SK-N-SH (cell line): ENCODE measurements around the gene HOXB6. TPM values are rescaled to one million over a fixed set of nuclear protein-coding genes. Genes with fewer than 3 reads are reported as not detected.

ENCODE experiments used
- CTCF ChIA-PET: fragments of 300-600, 350-600 bp; formaldehyde crosslinking; extraction: SDS; loops from one replicate; lab custom pipeline; 2021; lab: Yijun Ruan, JAX
- POLR2A ChIA-PET: fragments of 350-600 bp; sonication (Branson Sonifier 250); formaldehyde crosslinking; extraction: SDS; loops from one replicate; lab custom pipeline; 2020; ENCODE audit warnings: antibody characterized with exemption, inconsistent platforms; lab: Yijun Ruan, JAX
- DNase-seq: peaks from one replicate; pipeline ENCODE4 v3.0.0; 2012
- H2AFZ ChIP-seq: fragments of 200-600 bp; sonication (generic); 2 replicates; pipeline ENCODE4 v1.8.1; 2016; ENCODE audit warnings: antibody characterized with exemption, mild to moderate bottlenecking, low read depth
- H3F3A ChIP-seq: fragments of 200-600 bp; sonication (generic); replicated peaks from 2 replicates; pipeline ENCODE3; 2016; ENCODE audit warnings: antibody characterized with exemption, mild to moderate bottlenecking; ENCODE audit not compliant: insufficient read depth
- H3K27ac ChIP-seq, 2 experiments: fragments of 200-500 bp in 1 of 2; fragments of 200-600 bp in 1 of 2; sonication (Bioruptor generic) in 1 of 2; sonication (generic), shearing (Covaris generic) in 1 of 2; 2 replicates each; pipeline versions ENCODE4 v1.5.1 to v1.6.1; 2014 to 2016; ENCODE audit warnings: low read depth in 2 of 2, inconsistent platforms in 1 of 2, low read length in 1 of 2, mild to moderate bottlenecking in 1 of 2, mixed read lengths in 1 of 2
- H3K27me3 ChIP-seq: fragments of 200-600 bp; sonication (generic), shearing (Covaris generic); 2 replicates; pipeline ENCODE4 v1.6.1; 2016; ENCODE audit warnings: mixed run types; ENCODE audit not compliant: insufficient read depth
- H3K36me3 ChIP-seq, 2 experiments: fragments of 200-500 bp in 1 of 2; fragments of 200-600 bp in 1 of 2; sonication (Bioruptor generic) in 1 of 2; sonication (generic) in 1 of 2; replicated peaks in 1 of 2; 2 replicates each; pipeline versions ENCODE3 to v1.5.1; 2014 to 2016; ENCODE audit warnings: low read length in 1 of 2, mild to moderate bottlenecking in 1 of 2; ENCODE audit not compliant: insufficient read depth in 2 of 2, control insufficient read depth in 1 of 2
- H3K4me1 ChIP-seq, 2 experiments: fragments of 200-500 bp in 1 of 2; fragments of 200-600 bp in 1 of 2; sonication (Bioruptor generic) in 1 of 2; sonication (generic), shearing (Covaris generic) in 1 of 2; 2 replicates each; pipeline versions ENCODE4 v1.5.1 to v1.6.1; 2014 to 2016; ENCODE audit warnings: low read depth in 1 of 2, low read length in 1 of 2, mixed run types in 1 of 2; ENCODE audit not compliant: insufficient read depth in 2 of 2, control insufficient read depth in 1 of 2
- H3K4me2 ChIP-seq: fragments of 200-600 bp; sonication (generic), shearing (Covaris generic); 2 replicates; pipeline ENCODE4 v1.6.1; 2017; ENCODE audit warnings: mixed run types
- H3K4me3 ChIP-seq, 2 experiments: fragments of 200-500 bp in 1 of 2; fragments of 200-600 bp in 1 of 2; sonication (Bioruptor generic) in 1 of 2; sonication (generic), shearing (Covaris generic) in 1 of 2; 2 replicates each; pipeline versions ENCODE4 v1.5.1 to v1.8.1; 2014 to 2016; ENCODE audit warnings: low read depth in 2 of 2, inconsistent platforms in 1 of 2, low read length in 1 of 2, mild to moderate bottlenecking in 1 of 2, mixed read lengths in 1 of 2, moderate library complexity in 1 of 2
- H3K79me2 ChIP-seq: fragments of 200-600 bp; sonication (generic); 2 replicates; pipeline ENCODE4 v1.8.1; 2017; ENCODE audit warnings: mild to moderate bottlenecking; ENCODE audit not compliant: insufficient read depth
- H3K9ac ChIP-seq: fragments of 200-600 bp; sonication (generic); 2 replicates; pipeline ENCODE4 v1.6.1; 2017; ENCODE audit warnings: mixed run types
- H3K9me2 ChIP-seq: fragments of 200-600 bp; sonication (generic); 2 replicates; pipeline ENCODE4 v1.6.1; 2017; ENCODE audit warnings: mixed run types
- H3K9me3 ChIP-seq: fragments of 200-600 bp; sonication (generic); 2 replicates; pipeline ENCODE4 v1.6.1; 2017; ENCODE audit warnings: mixed run types, mild to moderate bottlenecking, moderate library complexity
- H4K20me1 ChIP-seq: fragments of 200-600 bp; sonication (generic); 2 replicates; pipeline ENCODE4 v1.6.1; 2017; ENCODE audit warnings: mild to moderate bottlenecking, mixed run types; ENCODE audit not compliant: insufficient read depth
- CTCF ChIP-seq: fragments of 200-600 bp; sonication (generic); IDR thresholded peaks from 2 replicates; pipeline ENCODE4 v1.6.1; 2017; ENCODE audit warnings: antibody characterized with exemption, mild to moderate bottlenecking, moderate library complexity
- ELF1 ChIP-seq: IDR thresholded peaks from 2 replicates; pipeline ENCODE4 v1.4.0; 2012
- FOSL2 ChIP-seq: IDR thresholded peaks from 2 replicates; pipeline ENCODE4 v1.4.0; 2012; ENCODE audit warnings: low read depth, mild to moderate bottlenecking, moderate library complexity, borderline replicate concordance
- GATA2 ChIP-seq: sonication (generic); formaldehyde crosslinking; IDR thresholded peaks from 2 replicates; pipeline ENCODE4 v1.5.0; 2020; ENCODE audit warnings: mild to moderate bottlenecking, missing genetic modification reagents
- IRF3 ChIP-seq: fragments of 150-350 bp; IDR thresholded peaks from 2 replicates; pipeline ENCODE4 v1.6.1; 2016; ENCODE audit warnings: mild to moderate bottlenecking, low read depth, low read length
- MAX ChIP-seq: IDR thresholded peaks from 2 replicates; pipeline ENCODE4 v1.4.0; 2012; ENCODE audit warnings: low read depth
- NFIC ChIP-seq: IDR thresholded peaks from 2 replicates; pipeline ENCODE4 v1.4.0; 2012; ENCODE audit warnings: borderline replicate concordance
- PBX3 ChIP-seq: IDR thresholded peaks from 2 replicates; pipeline ENCODE4; 2012
- POLR2AphosphoS5 ChIP-seq: IDR thresholded peaks from 2 replicates; pipeline ENCODE4 v1.6.1; 2012; ENCODE audit warnings: low read depth, low read length
- RAD21 ChIP-seq: IDR thresholded peaks from 2 replicates; pipeline ENCODE4 v1.6.1; 2012; ENCODE audit warnings: mild to moderate bottlenecking, low read length
- SMC3 ChIP-seq: IDR thresholded peaks from 2 replicates; pipeline ENCODE4 v1.6.1; 2012; ENCODE audit warnings: low read depth, low read length, improper control_type of control experiment
- USF1 ChIP-seq: IDR thresholded peaks from 2 replicates; pipeline ENCODE4 v1.4.0; 2012; ENCODE audit warnings: low read depth, borderline replicate concordance
- USF2 ChIP-seq: fragments of 150-350 bp; IDR thresholded peaks from 2 replicates; pipeline ENCODE4 v1.6.1; 2017; ENCODE audit warnings: antibody characterized with exemption, low read length, low read depth, borderline replicate concordance
- WGBS: methylation state at CpG from one replicate; pipeline ENCODE4 v1.1.6; 2017; ENCODE audit warnings: low lambda C conversion rate; 5-methylcytosine and 5-hydroxymethylcytosine counted together
- polyA plus RNA-seq, 3 experiments: library from polyadenylated mRNA; depleted of rRNA; stranded (reverse); fragments of >200 nt; gene quantifications; 2 replicates each; pipeline ENCODE4 v1.2.3, GENCODE V29; 2012

Gene HOXB6
- polyA plus RNA-seq, 1 of the 3 experiments (the other 2 are of a cell fraction) = not detected

- no peak for TF ChIP-seq ELF1
- TF ChIP-seq RAD21 = no peak
- no peak for TF ChIP-seq POLR2AphosphoS5
- TF ChIP-seq PBX3 = no peak
- TF ChIP-seq MAX = no peak
- TF ChIP-seq NFIC = no peak
- no peak for TF ChIP-seq FOSL2
- no peak for TF ChIP-seq USF2
- TF ChIP-seq IRF3 = no peak
- no peak for TF ChIP-seq GATA2 (CRISPR knock-in tag)
- no peak for TF ChIP-seq CTCF
- TF ChIP-seq SMC3 = no peak
- TF ChIP-seq USF1 = no peak
- DNase-seq = no peak
- no peaks in the 10 kb centered on the region for H3K79me2 ChIP-seq
- no peak overlapping the region for H2AFZ ChIP-seq
- no peak overlapping the region for H3K4me3 ChIP-seq
- 11% methylated on average over 7 of the region's 7 CpGs for WGBS
- no peak overlapping the region for H3K9ac ChIP-seq
- H4K20me1 ChIP-seq = peaks cover 4% of the 10 kb centered on the region; the same call in 1 of the 2 replicates
- H3F3A ChIP-seq = no peaks in the 10 kb centered on the region
- no peaks in the 10 kb centered on the region for H3K9me2 ChIP-seq
- peaks cover 94% of the 10 kb centered on the region for H3K27me3 ChIP-seq
- ChIA-PET CTCF (interaction anchor here (1.0 to 1.6 kb wide), 4 partner anchors 18 to 240 kb away, joined by 3 to 6 read pairs (median 4); no protein-coding TSS in a partner anchor), POLR2A (no interaction called here)
- no peak overlapping the region for H3K4me2 ChIP-seq
- no peaks in the 10 kb centered on the region; a peak in 1 of 4 replicates for H3K4me1 ChIP-seq
- H3K27ac ChIP-seq = no peak overlapping the region
- no peaks in the 10 kb centered on the region for H3K36me3 ChIP-seq
- H3K9me3 ChIP-seq = no peaks in the 10 kb centered on the region
These were observed 29.7 kb downstream of the HOXB6 start for GRCh38 chr17:48575066-48575582.
